Stimulated activated CD8-positive, alpha-beta memory T cell treated with anti-CD3 and anti-CD28 coated beads, Interleukin-2, amount 100 ng/mL, for 48 hours (primary cell): Measurements from ENCODE around the gene BTG4.
A peak's percentile ranks its signal among the peaks of the same experiment; 100 is the strongest.

Source experiments
- DNase-seq, 2 donors: peaks; one replicate each; pipeline ENCODE4 v3.0.0-alpha.2; 2020; ENCODE audit warnings: low read depth in 2 of 2

Gene BTG4

GRCh38 chr11:111537336-111537860 lies 25.2 kb upstream of the BTG4 start:
- no peak for DNase-seq

GRCh38 chr11:111535281-111535680 lies 23.1 kb upstream of the BTG4 start:
- no peak for DNase-seq

DNA sequence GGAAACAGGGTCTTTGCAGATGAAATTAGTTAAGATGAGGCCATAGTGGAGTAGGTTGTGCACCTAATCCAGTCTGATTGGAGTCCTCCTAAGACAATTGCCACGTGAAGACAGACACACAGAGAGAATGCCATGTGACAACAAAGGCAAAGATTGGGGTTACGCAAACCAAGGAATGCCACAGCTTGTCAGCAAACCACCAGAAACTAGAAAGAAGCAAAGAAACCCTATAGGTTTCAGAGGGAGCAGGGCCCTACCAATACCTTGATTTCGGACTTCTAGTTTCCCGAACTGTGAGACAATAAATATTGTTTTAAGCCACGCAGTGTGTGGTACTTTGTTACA lies 20.2 kb upstream of the BTG4 start:
- DNase-seq: no peak

GRCh38 chr11:111531687-111532364 lies 19.6 kb upstream of the BTG4 start:
- peak in 1 of 2 donors; percentile 61 for DNase-seq

GRCh38 chr11:111531136-111531535 lies 18.9 kb upstream of the BTG4 start:
- DNase-seq: no peak

DNA sequence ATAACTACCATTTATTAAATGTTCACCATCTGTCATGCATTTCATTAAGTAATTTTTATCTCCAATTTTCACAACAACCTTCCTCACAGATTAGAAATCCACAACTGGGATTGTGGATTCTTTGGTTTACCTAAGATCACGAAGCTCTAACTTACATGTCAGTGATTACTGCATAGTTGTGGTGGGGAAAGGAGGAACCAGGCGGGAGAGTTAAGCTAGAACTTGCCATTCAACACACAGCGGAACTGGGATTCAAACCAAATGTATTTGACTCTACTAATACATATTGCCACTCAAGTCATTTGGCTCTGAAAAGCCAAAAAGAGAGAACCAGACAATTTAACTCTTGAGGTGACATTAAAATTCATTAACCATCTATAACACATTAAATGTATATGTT lies 17.9 kb upstream of the BTG4 start:
- DNase-seq: no peak

- DNase-seq: no peak
These were observed 16.4 kb upstream of the BTG4 start for GRCh38 chr11:111528557-111528956.

- no peak for DNase-seq
These were observed 15.1 kb upstream of the BTG4 start for GRCh38 chr11:111527279-111527678.

DNA sequence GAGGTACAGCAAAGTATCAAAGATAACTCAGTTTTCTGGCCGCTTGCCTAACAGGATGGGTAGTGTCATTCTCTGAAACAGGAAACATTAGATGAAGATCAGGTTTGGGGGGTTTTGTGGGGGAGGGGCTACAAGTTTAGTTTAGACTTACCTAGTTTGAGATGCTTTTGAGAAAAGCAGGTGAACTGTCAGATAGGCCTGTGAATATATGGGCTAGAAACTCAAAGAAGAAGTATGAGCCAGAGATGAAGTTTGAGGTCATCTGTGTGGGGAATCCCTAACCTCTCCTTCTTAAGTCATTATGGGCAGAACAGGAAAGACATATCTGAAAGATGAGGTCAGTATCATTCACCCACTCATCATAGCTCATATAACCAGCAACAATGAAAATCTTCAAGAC lies 14.3 kb upstream of the BTG4 start:
- DNase-seq: no peak

DNA sequence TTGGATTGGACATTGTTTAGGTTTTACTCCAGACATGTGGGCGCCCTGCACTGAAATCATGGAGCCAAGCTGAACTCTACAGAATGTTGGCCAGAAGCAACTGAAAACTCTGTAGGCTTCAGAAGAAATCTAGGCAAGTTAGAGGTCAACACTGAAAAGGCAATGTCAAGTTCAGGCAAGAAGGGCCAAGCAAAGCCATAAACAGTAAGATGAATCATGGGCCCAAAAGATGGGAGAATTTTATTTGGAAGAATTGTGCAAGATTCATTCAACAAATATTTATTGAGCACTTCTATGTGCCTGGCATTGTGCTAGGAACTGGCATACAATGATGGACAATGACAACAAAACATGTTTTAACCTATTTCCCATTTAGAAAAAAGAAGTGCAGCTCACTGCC lies 13.3 kb upstream of the BTG4 start:
- no peak for DNase-seq

DNA sequence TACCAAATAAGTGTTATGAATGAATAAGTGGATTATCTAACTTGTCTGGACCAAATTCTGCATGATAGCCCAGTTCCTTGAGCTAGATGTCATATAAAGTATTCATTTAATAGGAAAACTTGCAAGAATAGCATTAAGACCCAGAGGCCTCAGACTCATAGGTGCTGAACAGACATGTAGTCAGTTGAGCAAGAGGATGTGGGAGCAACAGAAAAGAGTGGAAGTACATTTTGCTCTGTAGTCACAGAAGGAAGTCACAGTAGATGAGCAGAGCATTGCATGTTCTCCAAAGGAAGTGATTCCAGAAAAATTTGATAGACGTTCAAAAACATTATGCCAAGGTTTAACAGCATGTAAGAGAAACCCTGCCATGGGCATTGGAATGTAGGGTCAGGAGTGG lies 11.9 kb upstream of the BTG4 start:
- DNase-seq: no peak

DNA sequence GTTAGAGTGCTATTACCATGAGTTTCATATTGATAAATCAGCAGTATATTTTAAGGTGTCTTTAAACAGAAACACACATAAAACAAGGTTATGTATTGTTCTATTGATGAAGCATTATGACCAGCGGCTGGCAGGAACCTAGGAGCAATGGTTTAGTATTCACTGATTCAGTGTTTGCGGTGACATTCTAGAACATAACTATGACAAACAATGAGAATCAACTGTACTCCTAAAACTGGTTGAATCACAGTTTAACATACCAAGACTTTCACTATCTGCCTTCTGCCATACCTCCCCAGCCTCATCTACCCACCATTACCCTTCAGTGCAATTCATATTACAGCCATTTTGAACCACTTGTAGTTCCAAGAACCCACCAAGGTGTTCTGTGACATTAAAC lies 11.2 kb upstream of the BTG4 start:
- DNase-seq: no peak

DNA sequence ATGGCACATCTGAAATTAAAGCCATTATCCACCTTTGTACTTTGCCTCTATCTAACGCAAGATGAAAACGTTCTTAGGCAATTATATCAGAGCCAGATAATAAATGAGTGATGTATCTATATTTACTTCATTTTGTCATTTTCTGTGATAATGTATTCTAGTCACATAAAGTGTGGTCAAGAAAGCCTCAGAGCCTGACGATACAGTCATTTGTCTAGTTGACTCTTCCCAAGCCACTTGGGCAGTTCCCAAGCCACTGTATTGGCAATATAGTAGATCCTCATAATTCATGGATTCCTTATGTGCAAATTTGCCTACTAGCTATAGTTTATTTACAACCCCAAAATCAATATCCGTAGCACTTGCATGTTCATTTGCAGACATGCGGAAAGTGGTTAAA lies 10.2 kb upstream of the BTG4 start:
- no peak for DNase-seq

- no peak for DNase-seq
These were observed 8.9 kb upstream of the BTG4 start for GRCh38 chr11:111521135-111521534.

DNA sequence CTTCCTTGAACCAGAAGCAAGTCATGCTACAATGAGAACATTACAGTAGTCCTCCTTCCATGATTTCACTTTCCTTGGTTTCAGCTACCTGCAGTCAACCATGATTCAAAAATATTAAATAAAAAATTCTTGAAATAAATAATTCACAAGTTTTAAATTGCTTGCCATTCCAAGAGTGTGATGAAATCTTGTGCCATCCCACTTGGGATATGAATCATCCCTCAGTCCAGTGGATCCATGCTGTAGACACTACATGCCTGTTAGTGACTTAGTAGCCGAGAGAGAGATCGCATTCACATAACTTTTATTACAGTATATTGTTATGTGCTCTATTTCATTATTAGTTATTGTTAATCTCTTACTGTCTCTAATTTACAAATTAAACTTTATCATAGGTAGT lies 8.4 kb upstream of the BTG4 start:
- no peak for DNase-seq

DNA sequence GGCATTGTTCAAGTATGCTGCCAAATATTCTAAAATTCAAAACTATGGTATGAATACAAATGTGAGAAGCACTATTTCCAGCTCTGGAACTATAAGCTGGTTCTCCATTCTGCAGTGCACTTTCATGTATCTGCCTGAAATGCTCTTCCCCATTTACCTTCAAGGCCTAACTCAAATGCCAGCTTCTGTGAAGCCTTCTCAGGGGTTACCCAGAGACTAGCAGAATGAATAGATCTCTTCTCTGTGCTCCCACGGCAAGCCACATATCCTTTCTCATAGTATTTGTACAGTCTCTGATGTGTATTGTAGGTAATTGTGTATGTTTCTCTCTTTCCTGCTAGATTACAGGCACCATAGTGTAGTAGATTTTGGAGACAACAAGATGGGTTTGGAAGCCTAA lies 6.5 kb upstream of the BTG4 start:
- DNase-seq: no peak

DNA sequence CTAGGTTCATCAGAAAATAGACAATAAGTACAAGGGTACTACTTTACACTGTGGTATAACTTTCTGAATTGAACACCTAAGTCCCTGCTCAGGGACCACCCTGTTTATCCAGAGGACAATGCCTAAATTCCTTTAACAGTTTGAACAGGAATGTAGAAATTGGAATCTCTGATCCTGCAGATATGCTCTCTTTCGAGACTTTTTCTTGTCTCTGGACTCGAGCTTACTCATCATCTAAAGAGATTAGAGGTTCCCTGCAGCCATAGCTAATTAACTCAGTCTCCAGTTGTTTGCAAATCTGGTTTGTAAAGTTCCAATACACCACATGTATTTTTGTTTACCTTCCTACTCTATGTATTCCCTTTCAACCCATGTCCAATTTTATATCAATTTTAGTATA lies 3.4 kb upstream of the BTG4 start:
- DNase-seq: no peak

DNA sequence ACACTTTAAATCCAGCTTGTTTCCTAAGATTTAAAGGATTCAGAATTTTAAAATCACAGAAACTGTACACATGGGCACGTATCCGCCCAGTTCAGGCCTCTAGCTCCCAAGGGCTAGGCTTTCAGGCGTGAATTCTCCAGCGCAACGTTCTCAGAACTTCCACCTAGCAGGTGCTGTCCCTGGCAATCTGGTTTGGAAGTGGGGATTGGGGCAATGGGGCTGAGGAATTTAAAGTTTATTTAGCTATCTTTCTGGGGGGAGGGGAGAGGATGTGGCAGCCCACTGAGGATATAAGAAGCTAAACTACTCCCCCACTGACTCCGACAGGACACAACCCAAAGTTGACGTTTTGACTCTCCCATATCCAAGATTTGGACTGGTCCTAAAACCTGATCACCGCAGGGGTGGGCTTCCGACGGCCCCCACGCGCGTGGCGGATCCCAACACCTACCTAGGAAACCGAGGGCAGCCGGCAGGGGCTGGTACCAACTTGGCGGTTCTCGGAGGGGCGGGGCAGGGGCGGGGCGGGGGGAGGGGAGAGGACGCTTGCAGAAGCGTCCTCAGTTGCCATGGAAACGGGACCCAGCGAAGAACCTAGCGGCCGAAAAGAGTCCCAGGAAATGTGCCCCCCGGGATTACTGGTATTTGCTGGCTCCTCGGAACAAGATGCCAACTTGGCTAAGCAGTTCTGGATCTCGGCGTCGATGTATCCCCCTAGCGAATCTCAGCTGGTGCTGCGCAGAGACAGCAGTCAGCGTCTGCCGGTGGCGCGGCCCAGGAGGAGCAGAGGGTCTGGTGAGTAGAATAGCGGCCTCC lies 2.2 kb upstream of the BTG4 start, which contains the start of gene HOATZ:
Gene HOATZ (plus strand): TSS at position 563 of the 816 bp plus-strand sequence. CDS start 7 bp downstream, at position 570.
- no peak for DNase-seq

DNA sequence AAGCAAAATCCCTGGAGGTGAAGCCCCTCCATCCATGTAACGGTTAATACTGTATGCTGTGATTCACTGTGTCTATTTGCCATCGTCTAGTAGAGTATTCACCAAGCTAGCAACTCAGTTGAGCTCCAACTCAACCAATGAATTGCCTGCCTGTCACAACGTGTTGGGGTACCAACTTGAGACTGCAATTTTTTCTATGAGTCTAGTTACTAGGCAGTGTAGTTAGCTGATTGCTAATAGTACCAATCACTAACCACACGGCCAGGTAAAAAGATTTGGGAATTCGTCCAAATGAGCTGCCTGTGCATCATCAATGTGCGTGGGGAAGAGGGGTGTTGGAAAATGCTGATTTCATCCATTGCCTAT lies 1.0 kb upstream of the BTG4 start:
- no peak for DNase-seq

GRCh38 chr11:111510311-111510710 lies 1.9 kb downstream of the BTG4 start:
- no peak for DNase-seq

DNA sequence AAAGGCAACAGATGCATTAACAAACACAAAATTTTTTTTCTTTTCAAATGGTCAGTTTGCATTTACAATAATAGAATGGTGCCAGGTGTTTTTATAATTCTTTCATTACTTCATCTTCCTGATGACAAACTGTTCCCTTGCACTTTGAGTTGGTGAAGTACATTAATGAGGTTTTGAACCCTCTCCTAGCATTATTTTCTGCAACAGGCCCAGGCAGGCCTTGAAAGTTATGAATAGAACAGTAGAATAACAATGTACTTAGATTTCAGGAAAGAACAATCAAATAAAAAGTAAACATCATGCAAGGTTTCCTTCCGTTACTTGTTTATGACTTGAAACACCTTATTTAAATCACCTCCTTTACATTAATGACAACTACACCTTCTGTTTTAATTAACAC lies 9.6 kb downstream of the BTG4 start:
- DNase-seq: no peak

- no peak for DNase-seq
These were observed 11.7 kb downstream of the BTG4 start for GRCh38 chr11:111500481-111500880.

- DNase-seq: no peak
These were observed 12.7 kb downstream of the BTG4 start for GRCh38 chr11:111499483-111499882.
